H1 (cell line): ENCODE data around the gene DOCK3. TPM values are rescaled to one million over a fixed set of nuclear protein-coding genes. Genes with fewer than 3 reads are reported as not detected.

Experiments
- CTCF ChIA-PET: fragments of 300-600 bp; sonication (Branson Sonifier 250); formaldehyde crosslinking; loops from one replicate; lab custom pipeline; 2021; ENCODE audit not compliant: partially characterized antibody; lab: Charles Lee
- POLR2A ChIA-PET: fragments of 300-600 bp; sonication (Branson Sonifier 250); formaldehyde crosslinking; loops from one replicate; lab custom pipeline; 2021; ENCODE audit warnings: inconsistent platforms; ENCODE audit not compliant: partially characterized antibody; lab: Charles Lee
- DNase-seq, 2 experiments: peaks; one replicate each; pipeline versions ENCODE4 v3.0.0 to v3.0.0-alpha.2; 2010 to 2022; ENCODE audit warnings: low spot score in 2 of 2, low read depth in 1 of 2, mixed read lengths in 1 of 2
- FAIRE-seq: peaks from 2 replicates; lab custom pipeline; 2011; peaks lifted over from hg19 to GRCh38; lab: Jason Lieb, UNC
- H2AFZ ChIP-seq: 2 replicates; pipeline ENCODE4 v1.8.1; 2012; ENCODE audit warnings: low read length, inconsistent platforms
- H2AK5ac ChIP-seq: 2 replicates; pipeline ENCODE4 v1.6.1; 2013; ENCODE audit warnings: low read depth, low read length
- H2BK120ac ChIP-seq: replicated peaks from 2 replicates; pipeline ENCODE3; 2013; ENCODE audit warnings: low read depth, low read length, inconsistent platforms
- H2BK12ac ChIP-seq: 2 replicates; pipeline ENCODE4 v1.6.1; 2013; ENCODE audit warnings: low read depth, low read length
- H2BK15ac ChIP-seq: 2 replicates; pipeline ENCODE4 v1.6.1; 2013; ENCODE audit warnings: low read length
- H2BK20ac ChIP-seq: 2 replicates; pipeline ENCODE4 v1.6.1; 2013; ENCODE audit warnings: low read length
- H2BK5ac ChIP-seq: 2 replicates; pipeline ENCODE4 v1.6.1; 2013; ENCODE audit warnings: low read depth, low read length
- H3K14ac ChIP-seq: 2 replicates; pipeline ENCODE4 v1.6.1; 2013; ENCODE audit warnings: inconsistent platforms; ENCODE audit not compliant: insufficient read length
- H3K18ac ChIP-seq: 2 replicates; pipeline ENCODE4 v1.6.1; 2013; ENCODE audit warnings: low read length; ENCODE audit errors: extremely low read depth
- H3K23ac ChIP-seq: 2 replicates; pipeline ENCODE4 v1.6.1; 2013; ENCODE audit warnings: inconsistent platforms; ENCODE audit not compliant: insufficient read length
- H3K23me2 ChIP-seq: 2 replicates; pipeline ENCODE4 v1.6.1; 2013; ENCODE audit warnings: low read depth, low read length
- H3K27ac ChIP-seq: 2 replicates; pipeline ENCODE4 v1.6.1; 2011; ENCODE audit warnings: low read depth, low read length, inconsistent platforms
- H3K27me3 ChIP-seq, 4 experiments: replicated peaks in 1 of 4; 1 replicate in 1 of 4; 2 replicates in 3 of 4; pipeline versions ENCODE4 v1.6.1 to v1.8.1; 2011 to 2013; ENCODE audit warnings: low read length in 3 of 4, mild to moderate bottlenecking in 3 of 4, inconsistent platforms in 2 of 4, mixed read lengths in 2 of 4, moderate library complexity in 1 of 4; ENCODE audit not compliant: control insufficient read depth in 3 of 4, insufficient read depth in 3 of 4; ENCODE audit errors: extremely low read depth in 1 of 4
- H3K36me3 ChIP-seq, 4 experiments: 2 replicates each; pipeline versions ENCODE4 v1.6.1 to v1.8.1; 2011 to 2013; ENCODE audit warnings: mild to moderate bottlenecking in 4 of 4, low read length in 3 of 4, moderate library complexity in 2 of 4, control low read depth in 1 of 4, inconsistent platforms in 1 of 4; ENCODE audit not compliant: insufficient read depth in 4 of 4, control insufficient read depth in 2 of 4
- H3K4ac ChIP-seq: replicated peaks from 2 replicates; pipeline ENCODE3; 2013; ENCODE audit warnings: low read length, low read depth, mixed read lengths, inconsistent platforms; ENCODE audit not compliant: insufficient read length
- H3K4me1 ChIP-seq, 4 experiments: replicated peaks in 1 of 4; 1 replicate in 1 of 4; 2 replicates in 3 of 4; pipeline versions ENCODE4 v1.6.1 to v1.8.1; 2011 to 2013; ENCODE audit warnings: low read length in 3 of 4, inconsistent platforms in 2 of 4, mixed read lengths in 1 of 4; ENCODE audit not compliant: insufficient read depth in 4 of 4, control insufficient read depth in 3 of 4
- H3K4me2 ChIP-seq, 2 experiments: 2 replicates each; pipeline versions ENCODE4 v1.6.1 to v1.8.1; 2011 to 2013; ENCODE audit warnings: low read depth in 2 of 2, low read length in 2 of 2, control low read depth in 1 of 2, inconsistent platforms in 1 of 2, mild to moderate bottlenecking in 1 of 2; ENCODE audit not compliant: insufficient read depth in 1 of 2
- H3K4me3 ChIP-seq, 4 experiments: fragments of 200-600, 300-600 bp in 1 of 4; sonication (generic), shearing (Covaris generic), sonication (Bioruptor Twin) in 1 of 4; 2 replicates each; pipeline versions ENCODE4 v1.5.1 to v1.8.1; 2011 to 2016; ENCODE audit warnings: low read length in 4 of 4, low read depth in 3 of 4, control low read depth in 2 of 4, inconsistent platforms in 2 of 4, mild to moderate bottlenecking in 2 of 4, mixed read lengths in 1 of 4, moderate library complexity in 1 of 4; ENCODE audit not compliant: insufficient read depth in 2 of 4; ENCODE audit errors: extremely low read depth in 1 of 4
- H3K56ac ChIP-seq: replicated peaks from 2 replicates; pipeline ENCODE3; 2013; ENCODE audit warnings: low read depth, mild to moderate bottlenecking, mixed read lengths, low read length, inconsistent platforms; ENCODE audit not compliant: insufficient read length
- H3K79me1 ChIP-seq: 2 replicates; pipeline ENCODE4 v1.6.1; 2013; ENCODE audit warnings: low read depth, low read length, control low read depth
- H3K79me2 ChIP-seq, 2 experiments: 2 replicates each; pipeline versions ENCODE4 v1.6.1 to v1.8.1; 2012 to 2013; ENCODE audit warnings: low read length in 2 of 2, mild to moderate bottlenecking in 2 of 2, inconsistent platforms in 1 of 2; ENCODE audit not compliant: insufficient read depth in 2 of 2, control insufficient read depth in 1 of 2
- H3K9ac ChIP-seq, 4 experiments: replicated peaks in 1 of 4; 1 replicate in 1 of 4; 2 replicates in 3 of 4; pipeline versions ENCODE4 v1.6.1 to v1.8.1; 2011 to 2013; ENCODE audit warnings: low read depth in 3 of 4, low read length in 3 of 4, control low read depth in 2 of 4, mild to moderate bottlenecking in 2 of 4, moderate library complexity in 2 of 4, inconsistent platforms in 1 of 4; ENCODE audit errors: extremely low read depth in 1 of 4
- H3K9me3 ChIP-seq, 2 experiments: 2 replicates each; pipeline versions ENCODE4 v1.6.1 to v1.8.1; 2012 to 2013; ENCODE audit warnings: mild to moderate bottlenecking in 2 of 2, moderate library complexity in 2 of 2, control low read depth in 1 of 2, inconsistent platforms in 1 of 2, low read depth in 1 of 2, low read length in 1 of 2, mixed read lengths in 1 of 2; ENCODE audit not compliant: insufficient read depth in 2 of 2
- H4K20me1 ChIP-seq, 2 experiments: replicated peaks in 1 of 2; 2 replicates each; pipeline versions ENCODE3 to v1.8.1; 2011 to 2013; ENCODE audit warnings: inconsistent platforms in 2 of 2, low read length in 2 of 2, mild to moderate bottlenecking in 1 of 2; ENCODE audit not compliant: insufficient read depth in 2 of 2, control insufficient read depth in 1 of 2
- H4K5ac ChIP-seq: 2 replicates; pipeline ENCODE4 v1.6.1; 2013; ENCODE audit warnings: low read length, low read depth, mixed read lengths, inconsistent platforms; ENCODE audit not compliant: insufficient read length
- H4K8ac ChIP-seq: 2 replicates; pipeline ENCODE4 v1.8.0; 2013; ENCODE audit warnings: mild to moderate bottlenecking, moderate library complexity, low read length, inconsistent platforms; ENCODE audit not compliant: insufficient read depth; ENCODE audit errors: extremely low read depth
- H4K91ac ChIP-seq: replicated peaks from 2 replicates; pipeline ENCODE3; 2013; ENCODE audit warnings: low read length, mixed read lengths, inconsistent platforms; ENCODE audit not compliant: insufficient read length
- CHD2 ChIP-seq: IDR thresholded peaks from 2 replicates; pipeline ENCODE4 v1.6.1; 2012; ENCODE audit warnings: low read length, improper control_type of control experiment
- NRF1 ChIP-seq: IDR thresholded peaks from 2 replicates; pipeline ENCODE4 v1.6.1; 2011; ENCODE audit warnings: mild to moderate bottlenecking, low read depth, low read length, improper control_type of control experiment
- POLR2AphosphoS5 ChIP-seq: IDR thresholded peaks from 2 replicates; pipeline ENCODE4 v1.6.1; 2011; ENCODE audit warnings: low read depth, low read length
- SIN3A ChIP-seq, 2 experiments: IDR thresholded peaks in 1 of 2; conservative IDR thresholded peaks in 1 of 2; 2 replicates each; pipeline ENCODE4 v1.6.1; 2011 to 2012; ENCODE audit warnings: low read length in 2 of 2, improper control_type of control experiment in 1 of 2, low read depth in 1 of 2, mild to moderate bottlenecking in 1 of 2
- WGBS, 2 experiments: shearing (Covaris generic) in 1 of 2; methylation state at CpG; one replicate each; pipeline versions ENCODE4 v1.1.6 to v1.1.7; 2013 to 2015; ENCODE audit warnings: low lambda C conversion rate in 2 of 2, mixed read lengths in 2 of 2, inconsistent platforms in 1 of 2, low coverage in 1 of 2, missing lambda C conversion rate in 1 of 2; ENCODE audit not compliant: insufficient replicate concordance in 2 of 2, insufficient coverage in 1 of 2, insufficient read length in 1 of 2; ENCODE audit errors: extremely low coverage in 1 of 2, missing lambda C conversion rate in 1 of 2; 5-methylcytosine and 5-hydroxymethylcytosine counted together
- polyA plus RNA-seq, 7 experiments: library from polyadenylated mRNA; depleted of rRNA in 3 of 7; stranded (reverse) in 5 of 7; unstranded in 2 of 7; fragments of >200 nt in 5 of 7; fragments of 200-250 nt in 2 of 7; gene quantifications; 1 replicate in 5 of 7; 2 replicates in 1 of 7; 4 replicates in 1 of 7; pipeline versions ENCODE4 v1.2.1 to v1.2.3, GENCODE V29; 2011 to 2013; ENCODE audit warnings: missing spikeins in 2 of 7, mixed read lengths in 2 of 7
- total RNA-seq: library from RNA; stranded (reverse); fragmentation: NEBNext Ultra II Directional; extraction: Animal tissue kit (Norgen Biotek cat#: 25700); gene quantifications from 2 replicates; pipeline ENCODE4 v1.2.1, GENCODE V29; 2021

Gene DOCK3
- total and polyA plus RNA-seq, 2 of the 8 experiments (the other 6 are each of a cell fraction or from before 2014, with no cell fraction given) = 2.7 to 5.0 TPM

- Histone ChIP-seq H3K36me3 (peaks cover 2 to 35% (median 13%) of the 10 kb centered on the region in 4 experiments; a peak in 7 of 8 replicates), H2BK120ac (no peak overlapping the region), H2BK12ac (no peak overlapping the region), H3K23me2 (no peaks in the 10 kb centered on the region), H2BK5ac (no peak overlapping the region), H2BK20ac (no peak overlapping the region), H3K27me3 (no peaks in the 10 kb centered on the region), H3K79me2 (no peaks in the 10 kb centered on the region), H4K91ac (no peak overlapping the region), H3K9ac (no peak overlapping the region), H4K5ac (no peak overlapping the region), H2AFZ (no peak overlapping the region), H3K4me3 (no peak overlapping the region), H3K18ac (no peak overlapping the region), H3K23ac (no peak overlapping the region), H3K56ac (no peak overlapping the region), H4K20me1 (peaks cover 0 to 2% of the 10 kb centered on the region in 2 experiments), H3K4me1 (no peaks in the 10 kb centered on the region), H3K9me3 (no peaks in the 10 kb centered on the region), H2AK5ac (no peak overlapping the region), H3K14ac (no peak overlapping the region), H3K4ac (no peak overlapping the region), H4K8ac (no peak overlapping the region), H3K4me2 (no peak overlapping the region), H3K27ac (no peak overlapping the region), H3K79me1 (no peaks in the 10 kb centered on the region), H2BK15ac (no peak overlapping the region)
- POLR2A ChIA-PET = interaction anchor here (1.0 kb wide), 1 partner anchor 36 kb away, joined by 3 read pairs; no protein-coding TSS in a partner anchor
- 93% methylated on average over 3 of the region's 3 CpGs; no CpG with 5 or more reads in 1 of the 2 experiments for WGBS, 2 experiments
- FAIRE-seq (no peak), DNase-seq (no peak)
- CTCF ChIA-PET = interaction anchor here (0.6 to 1.6 kb wide), 4 partner anchors 9 to 54 kb away, joined by 3 to 7 read pairs (median 3); no protein-coding TSS in a partner anchor
- TF ChIP-seq POLR2AphosphoS5 (no peak), SIN3A (conservative IDR thresholded peaks at IDR 0.05 in 1 of 2, IDR thresholded peaks at IDR 0.05 in 1 of 2; ENCODE audit: low read depth in 1 of 2, low read length in 2 of 2) (no peak), NRF1 (no peak), CHD2 (no peak)
Measured at GRCh38 chr3:51429138-51429537, 754.4 kb downstream of the DOCK3 start.
